ENCODE measurements around the gene ID1. TPM values are rescaled to one million over a fixed set of nuclear protein-coding genes. Genes with fewer than 3 reads are reported as not detected.

Gene ID1
- total and polyA plus RNA-seq, 2 of the 13 experiments (the other 11 are each of a cell fraction or from before 2014, with no cell fraction given): 320 to 419 TPM

DNA sequence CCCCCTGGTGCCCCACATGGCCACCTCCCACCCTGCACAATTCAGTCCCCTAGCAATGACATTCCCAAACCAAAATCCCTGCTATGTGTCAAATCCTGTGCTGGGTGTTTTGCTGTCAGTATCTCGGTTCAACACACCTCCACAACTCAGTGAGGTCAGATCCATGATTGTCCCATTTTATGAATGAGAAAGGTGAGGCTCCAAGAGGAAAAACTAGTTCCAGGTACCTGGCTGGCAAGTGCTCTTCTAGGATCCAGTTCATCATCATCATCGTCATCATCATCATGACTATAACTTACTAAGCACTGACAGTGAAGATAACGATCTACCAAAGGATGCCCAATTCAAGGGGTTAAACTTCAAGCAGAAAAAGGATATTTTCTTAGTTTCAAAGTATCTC lies 15.2 kb downstream of the ID1 start:
- no peak overlapping the region for H3K9ac ChIP-seq (ENCODE audit: insufficient read depth, low read depth, low read length)
- ChIA-PET CTCF (ENCODE audit: low intra/inter-chr PET ratio, low total read pairs) (interaction anchor here (1.0 to 1.6 kb wide), 2 partner anchors 51 to 57 kb away, joined by 3 to 4 read pairs; no protein-coding TSS in a partner anchor), POLR2A (interaction anchor here (2.6 kb wide), 1 partner anchor 51 kb away, joined by 7 read pairs; no protein-coding TSS in a partner anchor)
- no peaks in the 10 kb centered on the region for H3K27me3 ChIP-seq (ENCODE audit: control insufficient read depth in 1 of 2, insufficient read depth in 2 of 2, low read length in 2 of 2)
- H3K4me2 ChIP-seq (ENCODE audit: low read depth, low read length): no peak overlapping the region
- DNase-seq (ENCODE audit: low spot score) (no peak), FAIRE-seq (no peak), ATAC-seq (no peak; the same call in 2 of the 3 replicates)
- peak overlapping the region; percentile 2 for H2AFZ ChIP-seq (ENCODE audit: low read length)
- H3K4me3 ChIP-seq (replicated peaks in 1 of 3; ENCODE audit: insufficient read depth in 1 of 3, low read depth in 2 of 3, low read length in 3 of 3): no peak overlapping the region
- no peak overlapping the region for H3K27ac ChIP-seq (ENCODE audit: extremely low read length, insufficient read depth, low read length)
- no peaks in the 10 kb centered on the region for H3K36me3 ChIP-seq (replicated peaks in 1 of 2; ENCODE audit: control insufficient read depth in 1 of 2, insufficient read depth in 2 of 2, low read length in 2 of 2)
- no peaks in the 10 kb centered on the region for H3K9me3 ChIP-seq (ENCODE audit: low read length)
- H3K4me1 ChIP-seq (ENCODE audit: insufficient read depth, low read length): peaks cover 68% of the 10 kb centered on the region
- in situ Hi-C loops (cut with HindIII; ENCODE audit: extremely low pct_ligation_motif_present, low pct_unique_long_range_greater_than_20kb) (no loop called here), intact Hi-C loops (cut with micrococcal nuclease; ENCODE audit: unreplicated experiment) (no loop called here)
- no peaks in the 10 kb centered on the region for H3K79me2 ChIP-seq (ENCODE audit: insufficient read depth, low read length)
- 52% methylated on average over 3 of the region's 3 CpGs for WGBS (ENCODE audit: low lambda C conversion rate)
- no TSS peak for BruUV-seq (replicated peaks)
- H4K20me1 ChIP-seq (ENCODE audit: insufficient read depth, low read length): no peaks in the 10 kb centered on the region
- TF ChIP-seq MAFK (conservative IDR thresholded peaks at IDR 0.05 in 1 of 2, IDR thresholded peaks at IDR 0.05 in 1 of 2; ENCODE audit: low read length in 2 of 2) (no peak), TGIF2 (CRISPR knock-in tag; IDR thresholded peaks at IDR 0.05) (no peak), AGO2 (optimal IDR thresholded peaks at IDR 0.05; ENCODE audit: low read depth, low read length) (no peak), HDAC2 (CRISPR knock-in tag; IDR thresholded peaks at IDR 0.05) (no peak), ZNF30 (CRISPR knock-in tag; IDR thresholded peaks at IDR 0.05) (no peak), STAT5B (CRISPR knock-in tag; IDR thresholded peaks at IDR 0.05) (no peak), TBL1XR1 (IDR thresholded peaks at IDR 0.05; ENCODE audit: borderline replicate concordance, low read length, partially characterized antibody) (no peak), SRSF4 (IDR thresholded peaks at IDR 0.05; ENCODE audit: low read depth, low read length, poor library complexity, severe bottlenecking) (no peak), NFYB (CRISPR knock-in tag; IDR thresholded peaks at IDR 0.05) (no peak), KLF6 (CRISPR knock-in tag; IDR thresholded peaks at IDR 0.05) (no peak), CREB1 (IDR thresholded peaks at IDR 0.05) (peak; percentile 65), CREB1 (CRISPR knock-in tag; IDR thresholded peaks at IDR 0.05) (no peak), ZNF652 (CRISPR knock-in tag; IDR thresholded peaks at IDR 0.05; ENCODE audit: borderline replicate concordance, low read depth) (0 out of 2 replicates have a peak, but pooled peaks have one; percentile 27), TAF1 (CRISPR knock-in tag; IDR thresholded peaks at IDR 0.05) (no peak), SKI (IDR thresholded peaks at IDR 0.05; ENCODE audit: partially characterized antibody) (no peak), EZH2 (conservative IDR thresholded peaks at IDR 0.05; ENCODE audit: low read depth, low read length) (no peak), HOXA9 (CRISPR knock-in tag; IDR thresholded peaks at IDR 0.05; ENCODE audit: borderline replicate concordance) (no peak), ZMYM3 (CRISPR knock-in tag; IDR thresholded peaks at IDR 0.05) (peak; percentile 57; the same call in 1 of the 2 replicates), FOXA1 (IDR thresholded peaks at IDR 0.05) (no peak), FOXA1 (CRISPR knock-in tag; IDR thresholded peaks at IDR 0.05) (no peak), TARDBP (CRISPR knock-in tag; IDR thresholded peaks at IDR 0.05) (no peak), PHF8 (CRISPR knock-in tag; IDR thresholded peaks at IDR 0.05) (no peak), ZNF629 (CRISPR knock-in tag; conservative IDR thresholded peaks at IDR 0.05) (peak; percentile 81)
- TF ChIP-seq, protein P1, sequence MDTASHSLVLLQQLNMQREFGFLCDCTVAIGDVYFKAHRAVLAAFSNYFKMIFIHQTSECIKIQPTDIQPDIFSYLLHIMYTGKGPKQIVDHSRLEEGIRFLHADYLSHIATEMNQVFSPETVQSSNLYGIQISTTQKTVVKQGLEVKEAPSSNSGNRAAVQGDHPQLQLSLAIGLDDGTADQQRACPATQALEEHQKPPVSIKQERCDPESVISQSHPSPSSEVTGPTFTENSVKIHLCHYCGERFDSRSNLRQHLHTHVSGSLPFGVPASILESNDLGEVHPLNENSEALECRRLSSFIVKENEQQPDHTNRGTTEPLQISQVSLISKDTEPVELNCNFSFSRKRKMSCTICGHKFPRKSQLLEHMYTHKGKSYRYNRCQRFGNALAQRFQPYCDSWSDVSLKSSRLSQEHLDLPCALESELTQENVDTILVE (CRISPR knock-in tag; IDR thresholded peaks at IDR 0.05): no peak
- TF ChIP-seq, protein P2, sequence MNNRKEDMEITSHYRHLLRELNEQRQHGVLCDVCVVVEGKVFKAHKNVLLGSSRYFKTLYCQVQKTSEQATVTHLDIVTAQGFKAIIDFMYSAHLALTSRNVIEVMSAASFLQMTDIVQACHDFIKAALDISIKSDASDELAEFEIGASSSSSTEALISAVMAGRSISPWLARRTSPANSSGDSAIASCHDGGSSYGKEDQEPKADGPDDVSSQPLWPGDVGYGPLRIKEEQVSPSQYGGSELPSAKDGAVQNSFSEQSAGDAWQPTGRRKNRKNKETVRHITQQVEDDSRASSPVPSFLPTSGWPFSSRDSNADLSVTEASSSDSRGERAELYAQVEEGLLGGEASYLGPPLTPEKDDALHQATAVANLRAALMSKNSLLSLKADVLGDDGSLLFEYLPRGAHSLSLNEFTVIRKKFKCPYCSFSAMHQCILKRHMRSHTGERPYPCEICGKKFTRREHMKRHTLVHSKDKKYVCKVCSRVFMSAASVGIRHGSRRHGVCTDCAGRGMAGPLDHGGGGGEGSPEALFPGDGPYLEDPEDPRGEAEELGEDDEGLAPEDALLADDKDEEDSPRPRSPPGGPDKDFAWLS (CRISPR knock-in tag; IDR thresholded peaks at IDR 0.05; ENCODE audit: borderline replicate concordance): no peak
- TF ChIP-seq, protein P3, sequence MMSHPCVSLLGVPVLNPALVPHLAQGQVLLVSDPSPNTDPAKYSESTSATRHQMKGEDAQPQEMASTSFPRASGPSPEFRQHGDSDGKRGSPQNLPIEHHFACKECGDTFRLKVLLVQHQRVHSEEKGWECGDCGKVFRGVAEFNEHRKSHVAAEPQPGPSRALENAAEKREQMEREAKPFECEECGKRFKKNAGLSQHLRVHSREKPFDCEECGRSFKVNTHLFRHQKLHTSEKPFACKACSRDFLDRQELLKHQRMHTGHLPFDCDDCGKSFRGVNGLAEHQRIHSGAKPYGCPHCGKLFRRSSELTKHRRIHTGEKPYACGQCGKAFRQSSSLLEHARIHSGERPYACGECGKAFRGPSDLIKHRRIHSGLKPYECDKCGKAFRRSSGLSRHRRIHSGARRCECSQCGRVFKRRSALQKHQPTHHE (CRISPR knock-in tag; IDR thresholded peaks at IDR 0.05; ENCODE audit: borderline replicate concordance): no peak

Data from HepG2 (cell line).